OCI-LY7 (cell line): ENCODE measurements around the gene VIL1.

Experiments
- EZH2phosphoT487 ChIP-seq: fragments of 200-600 bp; sonication (generic); IDR thresholded peaks from 2 replicates; pipeline ENCODE4 v1.6.1; 2018; ENCODE audit warnings: low read depth, borderline replicate concordance, mild to moderate bottlenecking, mixed run types, antibody characterized with exemption, low read length, moderate library complexity, mixed read lengths
- TF ChIP-seq, protein P1 (sequence below): fragments of 200-600 bp; sonication (generic); conservative IDR thresholded peaks from 2 replicates; pipeline ENCODE4 v1.5.1; 2014; ENCODE audit warnings: mild to moderate bottlenecking, antibody characterized with exemption, low read length, moderate library complexity, mixed read lengths

DNA sequence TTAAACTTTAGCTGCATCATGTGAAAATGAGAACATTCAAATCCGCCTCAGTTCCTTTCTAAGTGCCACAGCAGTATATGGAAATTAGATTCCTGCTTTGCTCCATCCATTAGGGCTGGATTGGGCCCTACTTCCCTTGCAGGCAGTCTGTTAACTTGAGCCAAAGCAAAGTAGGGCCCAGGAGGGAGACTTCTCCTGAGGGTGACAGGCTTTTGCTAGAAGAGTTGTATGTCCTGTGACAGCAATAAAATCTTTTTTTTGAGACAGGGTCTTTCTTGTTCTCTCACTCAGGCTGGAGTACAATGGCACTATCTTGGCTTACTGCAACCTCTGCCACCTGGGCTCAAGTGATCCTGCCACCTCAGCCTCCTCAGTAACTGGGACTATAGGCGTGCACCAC, 28.1 kb downstream of the VIL1 start:
- TF ChIP-seq, protein P1, sequence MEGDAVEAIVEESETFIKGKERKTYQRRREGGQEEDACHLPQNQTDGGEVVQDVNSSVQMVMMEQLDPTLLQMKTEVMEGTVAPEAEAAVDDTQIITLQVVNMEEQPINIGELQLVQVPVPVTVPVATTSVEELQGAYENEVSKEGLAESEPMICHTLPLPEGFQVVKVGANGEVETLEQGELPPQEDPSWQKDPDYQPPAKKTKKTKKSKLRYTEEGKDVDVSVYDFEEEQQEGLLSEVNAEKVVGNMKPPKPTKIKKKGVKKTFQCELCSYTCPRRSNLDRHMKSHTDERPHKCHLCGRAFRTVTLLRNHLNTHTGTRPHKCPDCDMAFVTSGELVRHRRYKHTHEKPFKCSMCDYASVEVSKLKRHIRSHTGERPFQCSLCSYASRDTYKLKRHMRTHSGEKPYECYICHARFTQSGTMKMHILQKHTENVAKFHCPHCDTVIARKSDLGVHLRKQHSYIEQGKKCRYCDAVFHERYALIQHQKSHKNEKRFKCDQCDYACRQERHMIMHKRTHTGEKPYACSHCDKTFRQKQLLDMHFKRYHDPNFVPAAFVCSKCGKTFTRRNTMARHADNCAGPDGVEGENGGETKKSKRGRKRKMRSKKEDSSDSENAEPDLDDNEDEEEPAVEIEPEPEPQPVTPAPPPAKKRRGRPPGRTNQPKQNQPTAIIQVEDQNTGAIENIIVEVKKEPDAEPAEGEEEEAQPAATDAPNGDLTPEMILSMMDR: no peak
- TF ChIP-seq EZH2phosphoT487: no peak
